HG03139 (cell line): ENCODE results near the gene RPE65.
A peak's percentile ranks its signal among the peaks of the same experiment; 100 is the strongest.
"Not testable (repeated sequence)": the region's sequence is repeated elsewhere in the genome, so short reads cannot be mapped to it uniquely, and the experiment has no call there.

ENCODE experiments used
- ATAC-seq: cut with Tn5 transposase; IDR thresholded peaks from one replicate; pipeline ENCODE4 v1.9.1; 2021; ENCODE audit not compliant: unreplicated experiment

The RPE65 gene

DNA sequence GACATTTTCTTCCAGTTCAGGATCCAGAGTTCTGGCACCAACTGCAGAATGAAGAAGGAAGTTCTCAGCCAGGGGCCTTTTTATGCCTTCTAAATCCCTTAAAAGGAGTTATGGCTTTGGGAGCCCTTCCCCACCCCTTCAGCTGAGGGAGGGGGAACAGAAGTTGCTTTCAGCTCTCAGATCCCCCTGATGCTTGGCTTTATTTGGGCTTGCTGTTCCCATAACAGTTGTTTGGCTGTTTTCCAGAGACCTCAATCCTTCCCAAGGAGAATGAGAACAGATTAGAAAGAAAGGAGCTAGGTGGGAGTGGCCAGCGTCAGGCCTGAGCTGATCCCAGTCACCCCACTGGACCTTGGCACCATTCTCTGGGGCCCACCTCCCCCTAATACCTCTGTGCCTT, at the start of gene RPE65:
Gene RPE65, minus strand, starts transcription at position 54 of the 400 bp plus-strand sequence. Its CDS starts 49 bp downstream, at position 5.
- no peak for ATAC-seq

DNA sequence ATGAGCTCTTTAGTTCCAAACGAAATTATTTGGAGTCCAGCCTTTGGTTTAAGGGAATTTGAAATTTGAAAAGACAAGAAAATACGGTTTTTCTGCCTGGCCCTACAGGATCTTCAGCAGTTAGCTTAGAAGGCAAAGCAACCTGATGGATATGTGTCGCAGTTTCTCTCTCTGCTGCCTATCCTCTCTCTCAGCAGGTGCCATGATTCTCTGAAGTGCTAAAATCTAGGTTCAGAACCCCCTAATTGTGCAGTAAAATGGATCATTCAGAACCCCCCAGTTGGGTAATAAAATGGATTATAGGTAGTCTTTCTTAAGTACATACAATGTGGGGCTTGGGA, 47.6 kb upstream of the RPE65 start:
- ATAC-seq = peak; percentile 5

DNA sequence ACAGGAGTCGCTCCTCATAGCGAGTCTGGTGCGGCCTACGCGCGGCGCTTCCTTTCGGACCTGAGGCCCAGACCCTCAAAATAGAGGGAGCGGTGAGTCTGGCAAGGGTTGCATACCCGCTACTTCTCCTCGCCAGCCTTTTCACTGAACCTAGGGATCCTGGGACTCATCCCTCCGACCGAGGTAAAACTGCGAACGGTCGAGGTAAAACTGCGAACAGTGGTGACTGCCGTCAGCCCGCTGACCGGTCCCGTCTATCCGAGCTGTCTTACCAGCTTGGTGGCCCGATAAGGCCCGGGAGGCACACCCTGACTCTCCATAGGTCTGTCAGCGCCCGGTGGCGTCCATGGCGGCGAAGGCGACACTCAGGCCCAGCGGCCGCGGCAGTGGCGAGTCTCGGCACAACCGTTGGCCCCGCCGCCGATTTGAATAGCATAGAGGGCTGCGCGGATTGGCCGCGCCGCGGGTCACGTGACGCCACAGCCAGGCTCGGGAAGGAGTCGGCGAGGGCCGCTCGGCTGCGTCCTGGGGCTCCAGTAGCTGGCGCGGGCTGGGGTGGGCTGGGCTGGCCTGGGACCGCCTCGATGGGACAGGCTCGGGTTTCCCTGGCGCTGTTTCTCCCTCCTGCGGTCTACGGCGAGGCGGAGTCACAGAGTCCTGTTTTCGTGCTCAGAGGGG, 47.1 kb upstream of the RPE65 start, which contains the start of gene DEPDC1:
Gene DEPDC1, minus strand, starts transcription at position 403 of the 678 bp plus-strand sequence. Its CDS starts 83 bp downstream, at position 320.
- ATAC-seq = peak; percentile 96

DNA sequence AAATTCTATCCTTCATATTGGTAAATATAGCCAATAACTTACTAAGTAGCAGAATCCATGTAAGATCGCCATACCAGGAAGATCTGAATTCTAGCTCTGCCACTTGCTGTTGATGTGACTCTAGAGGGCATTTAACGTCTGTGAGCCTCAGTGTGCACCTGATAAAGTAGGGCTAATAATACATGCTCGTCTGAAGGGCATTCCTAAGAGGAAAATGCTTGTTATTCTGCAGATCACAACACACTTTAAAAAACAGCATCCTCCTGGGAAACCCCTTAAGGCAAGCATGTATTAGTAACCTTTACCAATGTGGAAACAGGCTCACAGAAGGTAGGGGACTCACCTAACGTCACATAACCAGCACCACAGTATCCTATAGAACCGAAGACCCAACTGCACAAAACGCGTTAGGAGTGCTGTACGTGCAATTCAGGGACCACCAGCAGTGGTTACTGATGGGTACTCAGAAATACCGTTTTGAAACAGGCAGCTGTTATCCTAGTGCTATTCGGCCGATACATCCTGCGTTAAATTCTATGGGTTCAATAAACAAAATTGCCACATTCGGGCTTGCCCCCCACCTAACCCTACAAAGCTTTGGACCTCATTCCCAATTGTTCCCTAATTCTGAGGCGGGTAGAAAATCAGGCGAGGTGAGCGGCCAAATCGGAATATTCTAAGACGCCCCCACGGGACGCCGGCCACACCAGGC, 46.4 kb upstream of the RPE65 start:
- peak; percentile 15 for ATAC-seq

DNA sequence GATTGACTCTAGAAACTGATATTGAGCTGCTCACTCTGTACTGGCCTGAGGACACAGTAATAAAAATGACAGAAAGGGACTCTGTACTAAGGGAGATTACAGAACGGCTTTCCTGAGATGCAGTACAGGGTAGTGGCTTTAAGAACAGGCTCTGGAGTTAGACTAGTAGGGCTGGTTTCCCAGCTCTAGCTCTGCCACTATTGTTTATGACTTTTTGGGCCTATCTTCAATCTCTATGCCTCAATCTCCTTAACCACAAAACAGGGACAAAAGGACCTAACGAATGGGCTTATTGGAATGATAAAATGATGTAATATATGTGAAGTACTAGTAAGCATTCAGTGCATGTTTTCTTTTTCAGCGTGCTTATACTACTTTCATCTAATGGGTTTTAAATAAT, 45.8 kb upstream of the RPE65 start:
- ATAC-seq = no peak

DNA sequence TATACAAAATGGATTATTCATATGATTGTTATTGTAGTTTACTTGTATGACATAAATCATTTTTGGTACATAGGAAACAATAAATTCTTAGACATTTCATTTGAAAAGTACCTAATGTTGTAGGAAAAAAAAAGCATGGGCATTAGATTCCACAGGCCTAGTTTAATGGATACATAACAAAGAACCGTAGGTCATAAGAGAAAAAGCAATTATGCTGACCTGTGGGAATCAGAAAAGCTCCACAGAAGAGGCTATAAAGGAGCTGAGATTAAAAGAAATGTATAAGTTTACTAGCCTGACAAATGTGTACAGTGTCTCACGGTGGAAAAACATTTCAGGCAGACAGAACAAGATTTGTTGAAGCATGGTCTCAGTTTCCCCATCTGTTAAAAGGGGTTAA, 43.4 kb upstream of the RPE65 start:
- no peak for ATAC-seq

DNA sequence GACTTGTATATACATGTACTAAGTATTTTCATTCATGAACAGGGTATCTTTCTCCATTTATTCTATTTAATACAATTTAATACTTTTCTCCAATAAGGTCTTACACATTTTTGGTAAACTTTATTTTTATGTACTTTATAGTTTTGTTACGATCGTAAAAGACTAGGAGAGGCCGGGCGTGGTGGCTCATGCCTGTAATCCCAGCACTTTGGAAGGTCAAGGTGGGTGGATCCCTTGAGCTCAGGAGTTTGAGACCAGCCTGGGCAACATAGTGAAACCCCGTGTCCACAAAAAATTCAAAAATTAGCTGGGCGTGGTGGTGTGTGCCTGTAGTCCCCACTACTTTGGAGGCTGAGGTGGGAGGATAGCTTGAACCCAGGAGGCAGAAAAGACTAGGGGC, 42.5 kb upstream of the RPE65 start:
- ATAC-seq = not testable (repeated sequence)

DNA sequence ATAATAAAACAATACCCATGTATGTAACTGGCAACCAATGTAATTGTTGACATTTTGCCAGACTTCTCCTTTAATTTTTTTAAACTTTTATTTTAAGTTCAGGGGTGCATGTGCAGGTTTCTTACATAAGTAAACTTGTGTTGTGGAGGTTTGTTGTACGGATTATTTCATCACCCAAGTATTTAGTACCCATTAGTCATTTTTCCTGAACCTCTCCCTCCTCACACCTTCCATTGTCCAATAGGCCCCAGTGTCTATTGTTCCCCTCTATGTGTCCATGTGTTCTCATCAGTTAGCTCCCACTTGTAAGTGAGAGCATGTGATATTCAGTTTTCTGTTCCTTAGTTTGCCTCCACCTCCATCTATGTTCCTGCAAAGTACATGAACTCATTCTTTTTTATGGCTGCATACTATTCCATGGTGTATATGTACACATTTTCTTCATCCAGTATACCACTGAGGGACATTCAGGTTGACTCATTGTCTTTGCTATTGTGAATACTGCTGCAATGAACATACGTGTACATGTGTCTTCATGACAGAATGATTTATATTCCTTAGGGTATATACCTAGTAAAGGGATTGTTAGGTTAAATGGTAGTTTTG, 40.4 kb upstream of the RPE65 start:
- no peak for ATAC-seq

DNA sequence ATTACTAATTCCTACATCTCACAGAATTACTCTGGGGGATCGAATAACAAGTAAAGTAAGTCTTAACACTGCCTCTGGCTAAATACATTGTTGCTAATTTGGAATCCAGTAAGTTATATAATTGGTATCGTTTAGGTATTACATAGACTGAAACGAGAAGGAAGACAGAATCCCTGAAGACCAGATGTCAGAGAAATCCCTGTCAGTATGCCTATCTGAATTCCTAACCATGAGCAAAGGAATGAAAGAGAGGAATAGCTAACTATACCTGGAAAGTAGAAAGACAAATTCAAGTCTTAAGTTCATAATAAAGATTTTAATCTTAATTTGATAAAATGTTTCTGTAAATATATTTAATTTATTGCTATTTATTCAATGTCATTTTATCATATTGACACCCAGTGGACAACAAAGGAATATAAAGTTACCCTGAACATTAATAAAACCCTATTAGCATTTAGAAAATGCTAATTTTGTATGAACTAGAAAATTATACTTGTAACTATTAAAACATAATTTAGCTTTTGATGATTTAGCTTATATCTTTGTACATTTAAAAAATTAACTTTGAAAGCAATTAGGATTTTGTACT, 35.8 kb upstream of the RPE65 start:
- no peak for ATAC-seq

DNA sequence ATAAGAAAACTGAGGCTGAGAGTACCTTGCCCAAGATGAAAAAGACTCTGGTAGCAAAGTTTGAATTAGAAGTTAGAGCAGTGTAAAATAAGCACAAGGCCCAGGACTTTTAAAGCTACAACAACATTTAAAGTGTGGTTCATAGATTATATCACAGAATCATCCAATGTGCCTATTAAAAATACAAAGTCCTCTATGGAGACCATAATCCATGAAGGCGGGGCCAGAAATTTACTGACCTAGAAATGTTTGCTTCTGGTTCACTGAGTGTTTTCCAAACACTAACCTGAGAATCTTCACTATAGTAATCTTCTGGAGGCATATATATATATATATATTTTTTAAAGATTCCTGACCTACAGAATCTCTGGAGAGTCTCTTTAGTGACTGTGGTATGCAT, 34.9 kb upstream of the RPE65 start:
- ATAC-seq = no peak

DNA sequence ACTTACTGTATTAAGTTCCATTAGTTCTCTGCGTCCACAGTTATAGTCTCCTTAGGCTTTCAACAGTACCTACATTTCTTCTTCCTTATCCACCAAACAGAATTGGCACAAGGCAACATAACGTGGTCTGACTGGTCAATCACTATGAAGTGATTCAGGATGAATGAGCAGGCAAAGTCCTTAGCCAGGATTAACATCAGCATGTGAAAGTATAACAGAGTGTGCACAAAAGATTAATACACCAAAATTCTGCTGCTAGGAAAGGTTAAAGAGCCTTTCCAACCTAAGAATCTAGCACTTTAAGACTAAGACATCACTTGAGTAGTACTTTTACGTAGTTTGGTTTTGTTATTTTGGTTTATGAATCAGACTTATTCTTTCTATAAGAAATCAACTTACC, 31.3 kb upstream of the RPE65 start:
- ATAC-seq = no peak

DNA sequence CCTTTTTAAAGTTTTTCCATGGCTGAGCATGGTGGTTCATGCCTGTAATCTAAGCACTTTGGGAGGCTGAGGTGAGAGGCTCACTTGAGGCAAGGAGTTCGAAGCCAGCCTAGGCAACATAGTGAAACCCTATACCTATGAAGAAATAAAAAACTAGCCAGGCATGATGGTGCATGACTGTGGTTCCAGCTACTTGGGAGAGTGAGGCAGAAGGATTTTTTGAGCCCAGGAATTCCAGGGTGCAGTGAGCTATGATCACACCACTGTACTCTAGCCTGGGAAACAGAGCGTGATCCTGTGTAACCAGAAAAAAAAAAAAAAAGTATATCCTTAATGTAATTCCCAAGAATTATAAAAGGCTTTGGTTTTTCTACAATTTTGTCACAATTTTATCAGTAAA, 29.7 kb upstream of the RPE65 start:
- no peak for ATAC-seq

DNA sequence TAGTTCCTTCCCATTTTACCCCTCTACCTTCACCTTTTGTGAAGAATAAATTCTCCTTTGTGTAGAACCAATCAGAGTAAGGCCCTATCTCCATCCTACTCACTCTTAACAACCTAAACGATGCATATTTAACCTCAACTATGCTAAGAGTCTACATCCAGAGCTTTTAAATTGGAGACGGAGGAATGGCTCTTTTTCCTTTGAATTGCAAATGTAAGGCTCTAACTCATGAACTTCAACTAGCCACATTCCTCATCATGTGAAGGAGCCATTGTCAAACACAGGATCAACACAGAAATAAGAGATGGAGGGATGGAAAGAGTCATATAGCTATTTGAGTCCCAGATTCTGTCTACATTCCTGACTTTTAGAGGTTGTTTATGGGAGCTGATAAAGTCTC, 28.9 kb upstream of the RPE65 start:
- ATAC-seq = no peak

DNA sequence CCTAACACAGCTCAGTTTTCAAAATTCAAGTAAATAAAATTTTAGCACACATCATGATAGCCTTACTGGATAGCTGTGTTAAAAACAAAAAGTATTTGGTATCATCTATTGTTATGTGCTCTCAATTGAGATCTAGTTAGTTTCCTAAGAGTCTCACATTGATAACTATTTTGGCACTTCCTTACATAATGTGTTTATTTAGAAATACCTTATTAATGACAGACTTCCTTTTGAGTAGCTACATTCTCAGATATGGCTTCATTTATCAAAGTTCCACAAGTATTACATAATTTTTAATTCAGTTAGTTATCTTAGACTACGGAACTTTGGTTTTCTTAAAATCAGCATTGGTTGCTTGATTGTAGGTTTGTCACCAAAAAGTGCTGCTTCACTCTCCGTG, 26.9 kb upstream of the RPE65 start:
- ATAC-seq = not testable (repeated sequence)

DNA sequence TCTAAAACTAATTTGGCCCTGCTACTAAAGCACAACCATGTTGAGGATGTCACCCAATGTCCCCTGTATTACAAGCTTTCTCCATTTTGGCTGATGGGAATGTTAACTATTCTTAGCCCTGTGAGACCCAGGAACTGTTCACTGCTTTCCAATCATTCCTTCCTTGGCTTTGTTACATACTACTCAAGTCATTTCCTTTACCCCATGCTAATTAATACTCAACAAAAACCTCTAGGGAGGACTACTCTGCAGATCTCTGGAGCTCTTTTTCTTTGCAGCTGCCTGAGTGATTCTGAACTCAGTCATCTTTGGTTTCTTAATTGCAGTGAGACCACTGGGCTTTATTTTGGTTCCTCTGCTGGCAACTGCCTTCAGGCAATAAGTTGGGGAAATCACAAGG, 23.3 kb upstream of the RPE65 start:
- no peak for ATAC-seq

DNA sequence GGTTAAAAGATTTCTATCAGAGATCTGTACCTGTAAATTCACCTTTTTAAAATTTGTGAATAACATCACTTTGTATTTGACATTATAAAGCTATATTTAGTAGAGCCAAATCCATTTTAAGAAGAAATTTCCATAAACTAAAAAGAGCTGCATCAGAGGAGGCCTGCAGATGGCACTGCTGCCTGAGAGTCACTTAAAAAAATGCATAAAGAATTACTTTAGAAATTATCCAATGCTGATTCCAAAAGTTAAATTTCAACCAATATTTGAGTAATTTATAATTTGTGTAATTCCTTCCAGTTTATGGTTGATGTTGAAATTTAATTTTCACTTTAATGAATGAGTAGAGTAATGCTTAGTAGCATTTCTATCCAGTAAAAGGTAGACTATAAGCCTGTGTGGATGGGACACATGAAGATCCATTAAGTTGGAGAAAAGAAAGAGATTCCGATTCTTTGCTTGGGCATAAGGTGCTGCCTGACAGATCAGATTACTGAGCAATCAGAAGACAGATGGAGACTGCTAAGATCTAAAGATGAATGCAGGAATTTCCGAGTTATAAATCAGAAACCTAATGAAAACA, 20.7 kb upstream of the RPE65 start:
- ATAC-seq = no peak

DNA sequence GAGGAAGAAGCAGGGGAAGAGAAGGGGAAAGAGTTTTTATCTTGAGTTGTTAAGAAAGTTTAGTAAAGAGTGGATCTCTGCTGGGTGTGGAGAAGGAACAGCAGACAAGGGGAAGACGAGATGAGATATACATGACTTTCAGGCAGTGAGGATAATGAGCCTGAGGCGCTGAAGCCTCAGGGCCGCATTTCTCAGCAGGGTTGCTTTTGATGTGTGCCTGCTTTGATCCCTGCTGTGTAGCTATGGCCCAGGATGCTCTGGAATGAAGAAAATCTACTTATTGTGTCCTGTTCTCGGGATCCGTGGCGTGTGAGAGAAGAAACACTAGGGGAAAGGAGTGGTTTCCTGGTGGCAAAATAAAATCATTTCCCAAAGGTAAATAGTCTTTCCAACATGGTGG, 15.1 kb upstream of the RPE65 start:
- no peak for ATAC-seq

DNA sequence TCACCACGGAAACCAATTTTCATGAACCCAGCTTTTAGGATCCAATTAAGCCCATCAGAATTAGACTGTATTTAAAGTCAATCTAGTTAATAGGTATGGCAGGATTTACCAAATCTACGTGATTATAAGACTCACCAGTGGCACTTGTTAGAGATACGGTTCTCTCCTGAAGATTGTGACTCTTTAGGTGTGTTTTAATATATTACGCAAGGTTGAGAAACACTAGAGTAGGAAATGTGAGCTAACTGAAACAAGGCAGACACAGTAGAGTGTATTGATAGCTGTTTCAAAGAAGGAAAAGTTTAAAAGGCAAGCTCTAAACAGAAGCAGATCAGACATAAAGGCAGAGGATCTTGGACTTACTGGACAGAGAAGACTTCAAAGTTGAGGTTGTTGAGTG, 11.2 kb upstream of the RPE65 start:
- ATAC-seq = no peak

DNA sequence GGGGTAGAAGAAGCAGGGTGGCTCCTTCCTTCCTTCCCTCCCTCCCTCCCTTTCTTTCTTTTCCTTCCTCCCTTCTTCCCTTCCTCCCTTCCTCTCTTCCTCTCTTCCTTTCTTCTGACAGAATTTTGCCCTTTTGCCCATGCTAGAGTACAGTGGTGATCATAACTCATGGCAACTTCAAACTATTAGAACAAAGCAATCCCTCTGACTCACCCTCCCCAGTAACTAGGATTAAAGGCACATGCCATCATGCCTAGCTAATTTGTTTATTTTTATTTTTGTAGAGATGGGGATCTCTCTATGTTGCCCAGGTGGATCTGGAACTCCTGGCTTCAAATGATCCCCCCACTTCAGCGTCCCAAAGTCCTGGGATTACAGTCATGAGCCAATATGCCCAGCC, 10.0 kb upstream of the RPE65 start:
- no peak for ATAC-seq

DNA sequence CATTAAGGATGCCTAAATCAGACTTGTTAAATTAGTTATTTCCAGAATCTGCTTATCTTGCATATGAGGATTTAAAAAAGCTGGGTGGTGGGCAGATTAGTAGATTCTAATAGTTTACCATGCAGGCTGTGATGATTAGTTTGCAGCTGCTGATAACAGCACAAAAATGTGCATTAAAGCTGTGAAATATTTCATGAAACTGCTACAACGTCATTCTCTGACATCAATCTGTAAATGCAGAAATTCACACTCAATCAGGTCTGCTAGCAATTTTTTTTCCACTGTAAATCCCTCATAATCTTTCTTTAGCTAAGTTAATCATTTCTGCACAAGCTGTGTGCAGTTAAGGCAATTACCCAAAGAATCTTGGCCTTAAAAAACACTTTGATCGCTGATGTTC, 9.3 kb upstream of the RPE65 start:
- no peak for ATAC-seq

DNA sequence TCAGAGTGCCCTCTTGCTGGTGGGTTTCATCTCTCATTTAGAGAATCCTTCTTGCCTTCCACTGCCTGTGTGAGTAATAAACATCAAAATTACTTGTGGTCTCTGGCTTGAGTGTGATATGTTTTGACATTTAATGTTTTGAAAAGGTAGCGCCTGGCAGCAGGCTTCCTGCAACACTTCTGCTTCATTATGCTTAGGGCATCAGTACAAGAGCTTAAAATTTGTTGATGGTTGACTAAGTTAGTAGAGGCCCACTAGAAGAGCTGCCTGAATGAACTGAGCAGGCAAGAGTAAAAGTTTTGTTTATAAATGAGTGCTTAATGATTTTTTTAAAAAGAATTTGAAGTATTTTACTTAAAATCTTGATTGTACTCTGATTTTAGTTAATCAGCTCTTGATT, 6.4 kb upstream of the RPE65 start:
- no peak for ATAC-seq

DNA sequence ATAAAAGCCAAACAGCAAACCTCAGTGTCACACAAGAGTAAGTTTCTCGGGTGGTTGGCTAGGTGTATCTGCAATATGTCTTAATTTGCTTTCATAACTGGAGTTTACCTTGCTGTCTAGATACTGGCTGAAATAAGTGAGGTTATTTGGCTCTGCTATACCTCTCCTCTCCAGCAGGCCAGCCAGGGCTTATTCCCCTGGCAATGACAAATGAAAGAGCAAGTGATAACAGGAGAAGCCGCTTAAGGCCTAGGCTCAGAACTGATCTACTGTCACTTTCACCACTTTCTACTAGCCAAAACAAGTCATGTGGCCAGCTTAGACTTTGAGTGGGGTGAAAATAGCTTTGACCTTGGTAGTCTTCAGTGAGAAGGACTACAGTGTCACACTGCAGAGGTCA, 4.8 kb upstream of the RPE65 start:
- ATAC-seq = no peak
